T-helper 22 cell (primary cell): ENCODE results near the gene FIBCD1.

Experiments used
- DNase-seq: peaks from one replicate; pipeline ENCODE4 v3.0.0-alpha.2; 2020; ENCODE audit warnings: low read depth

Gene FIBCD1

DNA sequence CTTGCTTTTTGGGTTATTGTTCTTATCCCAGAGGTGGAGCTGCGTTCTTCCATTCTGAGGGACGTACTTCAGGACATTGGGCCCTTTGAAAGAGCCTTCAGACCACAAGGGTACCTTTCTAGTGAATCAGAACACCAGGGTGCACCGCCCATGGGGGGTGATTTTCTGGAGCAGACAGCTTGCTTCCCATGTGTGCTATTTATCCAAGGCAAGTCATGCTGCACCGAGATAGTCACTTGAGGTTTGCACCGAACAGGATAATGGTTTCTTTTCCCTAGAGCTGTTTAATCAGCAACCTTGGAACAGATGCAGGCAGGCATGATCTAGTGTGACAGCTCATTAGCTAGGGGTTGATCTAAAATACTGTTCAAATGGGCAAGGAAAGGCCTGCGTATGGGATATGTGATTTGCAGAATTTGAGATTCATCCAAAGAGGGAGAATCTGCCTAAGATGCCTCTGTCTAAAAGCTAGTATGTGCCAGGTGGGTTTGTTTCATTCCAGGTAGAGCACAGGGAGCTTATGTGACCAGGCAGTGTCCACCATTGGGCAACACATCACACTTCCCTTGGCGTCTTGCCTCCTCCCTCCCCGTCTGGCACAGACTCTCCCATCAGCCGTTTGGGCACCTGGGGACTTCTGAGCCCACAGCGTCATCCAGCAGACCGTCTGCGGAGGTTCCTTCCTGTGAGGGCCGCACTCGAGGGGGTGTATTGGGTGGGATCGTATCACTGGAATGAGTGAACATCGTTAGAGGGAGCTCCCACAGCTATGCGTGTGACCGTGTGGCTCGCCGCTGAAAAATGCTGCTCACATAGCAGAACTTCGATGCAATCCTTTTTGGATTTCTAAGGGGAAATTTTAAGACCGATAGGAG, 80.9 kb downstream of the FIBCD1 start:
- DNase-seq = no peak

DNA sequence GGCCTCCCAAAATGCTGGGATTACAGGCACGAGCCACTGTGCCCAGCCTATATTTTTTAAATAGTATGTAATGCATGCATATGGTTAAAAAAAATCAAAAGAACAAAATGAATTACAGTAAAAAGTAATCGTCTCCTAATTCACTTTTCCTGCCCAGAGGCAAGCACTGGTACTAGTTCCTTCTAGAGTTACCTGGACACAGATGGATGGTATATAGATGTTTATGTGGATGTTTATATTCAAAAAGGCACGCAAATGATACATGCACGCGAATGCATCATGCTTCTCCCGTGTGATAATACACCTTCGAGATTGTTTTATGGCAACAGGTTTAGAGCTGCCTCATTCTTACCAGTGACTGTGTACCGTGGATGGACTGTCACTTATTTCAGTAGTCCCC, 82.6 kb downstream of the FIBCD1 start:
- DNase-seq = no peak

DNA sequence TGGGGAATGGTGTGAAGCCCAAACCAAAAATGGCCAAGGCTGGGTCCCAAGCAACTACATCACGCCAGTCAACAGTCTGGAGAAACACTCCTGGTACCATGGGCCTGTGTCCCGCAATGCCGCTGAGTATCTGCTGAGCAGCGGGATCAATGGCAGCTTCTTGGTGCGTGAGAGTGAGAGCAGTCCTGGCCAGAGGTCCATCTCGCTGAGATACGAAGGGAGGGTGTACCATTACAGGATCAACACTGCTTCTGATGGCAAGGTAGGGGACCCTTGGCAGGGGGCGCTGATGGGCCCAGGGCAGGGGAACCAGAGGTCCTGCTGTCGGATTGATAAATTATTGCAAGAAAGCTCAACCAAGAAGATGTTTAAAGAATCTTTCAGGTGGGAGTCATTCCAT, 84.2 kb downstream of the FIBCD1 start:
- DNase-seq = no peak

DNA sequence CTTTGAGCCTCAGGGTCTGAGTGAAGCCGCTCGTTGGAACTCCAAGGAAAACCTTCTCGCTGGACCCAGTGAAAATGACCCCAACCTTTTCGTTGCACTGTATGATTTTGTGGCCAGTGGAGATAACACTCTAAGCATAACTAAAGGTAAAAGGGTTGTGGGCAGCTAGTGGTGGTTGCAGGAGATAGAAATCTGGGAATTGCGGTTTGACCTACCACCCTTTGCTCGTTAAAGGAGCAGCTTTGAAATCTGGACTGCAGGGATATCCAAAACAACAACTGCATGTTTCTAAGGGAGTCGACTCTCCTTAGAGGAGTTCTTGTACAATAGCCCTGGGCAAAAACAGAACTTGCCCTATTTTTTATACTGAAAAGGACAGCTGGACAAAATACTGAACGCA, 85.0 kb downstream of the FIBCD1 start:
- no peak for DNase-seq

DNA sequence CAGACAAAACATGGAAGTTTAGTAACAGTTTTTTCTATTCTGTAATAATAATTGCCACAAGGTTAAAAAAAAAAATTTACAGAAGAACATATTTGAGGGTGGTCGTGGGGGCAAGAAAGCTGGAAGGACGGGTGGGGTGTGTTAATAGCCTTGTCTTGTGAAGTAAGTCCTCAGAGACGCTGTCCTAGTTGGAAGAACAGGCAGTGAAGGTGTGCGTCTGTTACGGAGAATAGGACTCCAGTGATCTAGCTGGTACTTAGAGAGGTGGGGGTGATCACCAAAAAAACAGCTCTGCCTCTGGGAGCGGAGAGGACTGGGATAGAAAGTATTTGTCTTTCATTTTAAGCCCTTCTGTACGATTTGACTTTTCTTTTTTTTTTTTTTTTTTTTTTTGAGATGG, 86.2 kb downstream of the FIBCD1 start:
- no peak for DNase-seq
